DND-41 (cell line): ENCODE results near the gene LOXL3.

Experiments
- ATAC-seq: fragments of 200-7000 bp; cut with Tn5 transposase; 3 replicates; pipeline ENCODE4 v1.9.1; 2021; ENCODE audit warnings: low read depth; ENCODE audit not compliant: insufficient read depth
- DNase-seq: peaks from one replicate; pipeline ENCODE4 v3.0.0-alpha.2; 2020
- H2AFZ ChIP-seq: 2 replicates; pipeline ENCODE4 v1.6.0; 2012; ENCODE audit warnings: low read depth, low read length
- H3K27ac ChIP-seq: 2 replicates; pipeline ENCODE4 v1.5.1; 2012; ENCODE audit warnings: low read length, inconsistent platforms
- H3K27me3 ChIP-seq: fragments of 200-600 bp; sonication (generic); 2 replicates; pipeline ENCODE4 v1.6.0; 2012; ENCODE audit warnings: low read length, mild to moderate bottlenecking, inconsistent platforms; ENCODE audit not compliant: insufficient read depth, poor library complexity
- H3K36me3 ChIP-seq: 2 replicates; pipeline ENCODE4 v1.5.1; 2012; ENCODE audit warnings: low read length, inconsistent platforms; ENCODE audit not compliant: insufficient read depth
- H3K4me1 ChIP-seq: 2 replicates; pipeline ENCODE4 v1.5.1; 2012; ENCODE audit warnings: mild to moderate bottlenecking, low read length; ENCODE audit not compliant: insufficient read depth
- H3K4me2 ChIP-seq: 2 replicates; pipeline ENCODE4 v1.6.0; 2012; ENCODE audit warnings: mild to moderate bottlenecking, moderate library complexity, low read length, inconsistent platforms; ENCODE audit not compliant: insufficient read depth
- H3K4me3 ChIP-seq, 2 experiments: fragments of 200-600 bp in 1 of 2; shearing (Covaris generic) in 1 of 2; 2 replicates each; pipeline ENCODE4 v1.5.1; 2012 to 2016; ENCODE audit warnings: inconsistent platforms in 2 of 2, low read length in 2 of 2, mild to moderate bottlenecking in 2 of 2, low read depth in 1 of 2, moderate library complexity in 1 of 2
- H3K79me2 ChIP-seq: 2 replicates; pipeline ENCODE4 v1.6.0; 2012; ENCODE audit warnings: low read length, inconsistent platforms; ENCODE audit not compliant: insufficient read depth
- H3K9ac ChIP-seq: 2 replicates; pipeline ENCODE4 v1.6.0; 2012; ENCODE audit warnings: low read depth, mild to moderate bottlenecking, inconsistent platforms, low read length, moderate library complexity
- H3K9me3 ChIP-seq: 2 replicates; pipeline ENCODE4 v1.5.1; 2012; ENCODE audit warnings: low read length, moderate library complexity, mild to moderate bottlenecking, inconsistent platforms; ENCODE audit not compliant: insufficient read depth, severe bottlenecking
- H4K20me1 ChIP-seq: 2 replicates; pipeline ENCODE4 v1.6.0; 2012; ENCODE audit warnings: low read length; ENCODE audit not compliant: insufficient read depth
- EZH2 ChIP-seq: IDR thresholded peaks from 3 replicates; pipeline ENCODE4 v1.6.1; 2012; ENCODE audit warnings: borderline replicate concordance, low read depth, mild to moderate bottlenecking, moderate library complexity, low read length, inconsistent platforms; ENCODE audit not compliant: severe bottlenecking
- TF ChIP-seq, protein P1 (sequence below): IDR thresholded peaks from 2 replicates; pipeline ENCODE4 v1.5.1; 2012; ENCODE audit warnings: borderline replicate concordance, low read length, moderate library complexity, mild to moderate bottlenecking; ENCODE audit not compliant: poor library complexity, severe bottlenecking; ENCODE audit errors: extremely low read depth

The LOXL3 gene

GRCh38 chr2:74597410-74597809 is 43.7 kb upstream of the LOXL3 start:
- H3K9ac ChIP-seq, result no peak overlapping the region
- H3K4me2 ChIP-seq, result no peak overlapping the region

DNA sequence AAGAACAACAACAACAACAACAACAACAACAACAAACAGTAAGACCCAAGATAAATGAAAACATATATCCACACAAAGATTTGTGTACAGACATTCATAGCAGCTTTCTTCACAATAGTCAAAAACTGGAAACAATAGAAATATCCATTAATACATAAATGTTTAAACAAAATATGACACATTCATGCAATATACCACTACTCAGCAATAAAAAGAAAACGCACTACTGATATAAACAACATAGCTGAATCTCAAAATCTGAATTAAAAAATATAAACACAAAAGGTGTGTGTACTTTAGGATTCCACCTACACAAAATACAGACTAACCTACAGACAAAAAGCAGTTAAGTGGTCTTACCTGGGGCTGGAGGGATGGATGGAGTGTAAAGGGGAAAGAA is 42.8 kb upstream of the LOXL3 start:
- no peak for ATAC-seq
- TF ChIP-seq EZH2, result no peak
- TF ChIP-seq, protein P1, sequence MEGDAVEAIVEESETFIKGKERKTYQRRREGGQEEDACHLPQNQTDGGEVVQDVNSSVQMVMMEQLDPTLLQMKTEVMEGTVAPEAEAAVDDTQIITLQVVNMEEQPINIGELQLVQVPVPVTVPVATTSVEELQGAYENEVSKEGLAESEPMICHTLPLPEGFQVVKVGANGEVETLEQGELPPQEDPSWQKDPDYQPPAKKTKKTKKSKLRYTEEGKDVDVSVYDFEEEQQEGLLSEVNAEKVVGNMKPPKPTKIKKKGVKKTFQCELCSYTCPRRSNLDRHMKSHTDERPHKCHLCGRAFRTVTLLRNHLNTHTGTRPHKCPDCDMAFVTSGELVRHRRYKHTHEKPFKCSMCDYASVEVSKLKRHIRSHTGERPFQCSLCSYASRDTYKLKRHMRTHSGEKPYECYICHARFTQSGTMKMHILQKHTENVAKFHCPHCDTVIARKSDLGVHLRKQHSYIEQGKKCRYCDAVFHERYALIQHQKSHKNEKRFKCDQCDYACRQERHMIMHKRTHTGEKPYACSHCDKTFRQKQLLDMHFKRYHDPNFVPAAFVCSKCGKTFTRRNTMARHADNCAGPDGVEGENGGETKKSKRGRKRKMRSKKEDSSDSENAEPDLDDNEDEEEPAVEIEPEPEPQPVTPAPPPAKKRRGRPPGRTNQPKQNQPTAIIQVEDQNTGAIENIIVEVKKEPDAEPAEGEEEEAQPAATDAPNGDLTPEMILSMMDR, result no peak

More at GRCh38 chr2:74597410-74597809, 43.7 kb upstream of the LOXL3 start:
- no peaks in the 10 kb centered on the region for H3K9me3 ChIP-seq
- H3K27ac ChIP-seq, result no peak overlapping the region
- no peaks in the 10 kb centered on the region for H3K36me3 ChIP-seq
- DNase-seq (no peak), ATAC-seq (no peak)
- no peak overlapping the region for H2AFZ ChIP-seq
- H3K4me1 ChIP-seq, result no peaks in the 10 kb centered on the region
- no peak overlapping the region for H3K4me3 ChIP-seq
- TF ChIP-seq, protein P1, result no peak
- TF ChIP-seq EZH2, result no peak
- H3K27me3 ChIP-seq, result peaks cover 12% of the 10 kb centered on the region
- no peaks in the 10 kb centered on the region for H3K79me2 ChIP-seq
- H4K20me1 ChIP-seq, result no peaks in the 10 kb centered on the region

GRCh38 chr2:74593826-74594772 is 40.4 kb upstream of the LOXL3 start:
- Histone ChIP-seq H3K9ac (no peak overlapping the region), H4K20me1 (no peaks in the 10 kb centered on the region), H3K36me3 (no peaks in the 10 kb centered on the region), H3K4me1 (no peaks in the 10 kb centered on the region), H3K27me3 (peaks cover 13% of the 10 kb centered on the region), H3K4me2 (no peak overlapping the region), H3K79me2 (no peaks in the 10 kb centered on the region), H2AFZ (no peak overlapping the region), H3K27ac (no peak overlapping the region), H3K4me3 (no peak overlapping the region), H3K9me3 (no peaks in the 10 kb centered on the region)
- no peak for TF ChIP-seq EZH2
- TF ChIP-seq, protein P1, result no peak
- ATAC-seq (no peak), DNase-seq (no peak)

More for the DNA sequence above, 42.8 kb upstream of the LOXL3 start:
- H3K36me3 ChIP-seq, result no peaks in the 10 kb centered on the region
- no peaks in the 10 kb centered on the region for H4K20me1 ChIP-seq
- no peak overlapping the region for H2AFZ ChIP-seq
- peaks cover 5% of the 10 kb centered on the region for H3K27me3 ChIP-seq
- H3K4me2 ChIP-seq, result no peak overlapping the region
- no peaks in the 10 kb centered on the region for H3K4me1 ChIP-seq
- H3K9ac ChIP-seq, result no peak overlapping the region
- no peak overlapping the region for H3K27ac ChIP-seq
- H3K9me3 ChIP-seq, result no peaks in the 10 kb centered on the region
- no peak overlapping the region for H3K4me3 ChIP-seq
- H3K79me2 ChIP-seq, result no peaks in the 10 kb centered on the region
- no peak for DNase-seq

DNA sequence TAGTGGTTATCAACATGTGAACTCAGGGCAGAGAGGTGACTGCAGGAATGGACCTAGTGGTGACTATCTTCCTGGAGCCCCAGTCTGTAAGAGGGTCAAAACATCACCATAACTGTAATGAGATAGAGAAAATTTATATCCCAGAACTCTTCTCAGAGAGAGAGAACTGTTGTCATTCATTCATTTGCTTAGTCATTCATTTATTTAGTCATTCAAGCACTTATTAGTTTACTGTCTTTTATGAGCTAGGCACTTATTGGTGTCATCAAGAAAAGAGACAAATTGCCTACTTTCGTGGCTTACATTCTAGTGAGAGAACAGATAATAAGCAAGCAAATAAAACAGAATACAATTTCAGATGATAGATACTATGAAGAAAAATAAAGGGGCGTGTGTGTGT is 34.9 kb upstream of the LOXL3 start:
- Histone ChIP-seq H3K9me3 (no peaks in the 10 kb centered on the region), H3K4me3 (no peak overlapping the region), H4K20me1 (no peaks in the 10 kb centered on the region), H3K4me2 (no peak overlapping the region), H2AFZ (no peak overlapping the region), H3K27ac (no peak overlapping the region), H3K36me3 (no peaks in the 10 kb centered on the region), H3K4me1 (peaks cover 7% of the 10 kb centered on the region; the same call in 1 of the 2 replicates), H3K27me3 (peaks cover 9% of the 10 kb centered on the region), H3K9ac (no peak overlapping the region), H3K79me2 (no peaks in the 10 kb centered on the region)
- ATAC-seq (no peak), DNase-seq (no peak)
- TF ChIP-seq, protein P1, result no peak
- TF ChIP-seq EZH2, result no peak
